HG03280 (cell line): Measurements from ENCODE around the gene PPP1CB.
"Not testable (repeated sequence)": the region's sequence is repeated elsewhere in the genome, so short reads cannot be mapped to it uniquely, and the experiment has no call there.

ENCODE experiments used
- ATAC-seq: cut with Tn5 transposase; IDR thresholded peaks from one replicate; pipeline ENCODE4 v1.9.1; 2021; ENCODE audit warnings: mild to moderate bottlenecking, moderate library complexity; ENCODE audit not compliant: unreplicated experiment

The PPP1CB gene

DNA sequence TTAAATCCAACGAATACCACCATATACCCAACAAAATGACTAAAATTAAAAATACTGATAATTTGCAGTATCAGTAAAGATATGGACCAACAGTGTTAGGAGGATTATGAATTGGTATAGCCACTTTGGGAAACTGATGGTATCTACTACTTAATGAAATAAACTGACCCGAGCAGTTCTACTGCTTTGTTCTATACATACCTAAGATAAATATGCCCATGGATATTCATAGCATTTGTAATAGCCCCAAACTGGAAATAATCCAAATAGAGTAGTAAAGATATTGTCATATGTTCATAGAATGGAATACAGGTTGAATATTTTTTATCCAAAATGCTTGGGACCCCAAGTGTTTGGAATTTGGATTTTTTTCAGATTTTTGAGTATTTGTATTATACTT lies 20.7 kb downstream of the PPP1CB start:
- no peak for ATAC-seq

- ATAC-seq, result no peak
Observed at GRCh38 chr2:28776471-28776870, 24.8 kb downstream of the PPP1CB start.

DNA sequence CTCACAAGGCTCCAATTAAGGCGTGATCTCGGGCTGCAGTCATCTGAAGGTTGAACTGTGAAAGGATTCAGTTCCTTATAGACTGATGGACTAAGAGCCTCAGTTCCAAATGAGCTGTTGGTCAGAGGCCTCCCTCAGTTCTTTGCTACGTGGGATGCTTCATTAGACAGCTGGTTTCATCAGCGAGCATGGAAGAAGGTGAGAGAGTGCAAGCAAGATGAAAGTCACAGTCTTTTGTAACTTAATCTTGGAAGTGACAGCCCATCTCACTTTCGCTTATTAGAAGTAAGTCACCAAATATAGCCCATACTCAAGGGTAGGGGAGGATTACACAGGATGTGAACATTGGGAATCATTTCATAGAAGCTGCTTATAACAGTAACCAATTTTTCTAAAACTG lies 26.8 kb downstream of the PPP1CB start:
- no peak for ATAC-seq

GRCh38 chr2:28779001-28779400 lies 27.4 kb downstream of the PPP1CB start:
- ATAC-seq, result no peak

GRCh38 chr2:28780496-28780895 lies 28.9 kb downstream of the PPP1CB start:
- ATAC-seq, result no peak

GRCh38 chr2:28782423-28782822 lies 30.8 kb downstream of the PPP1CB start:
- no peak for ATAC-seq

GRCh38 chr2:28784570-28784969 lies 32.9 kb downstream of the PPP1CB start:
- not testable (repeated sequence) for ATAC-seq

- ATAC-seq, result no peak
Observed at GRCh38 chr2:28796620-28797019, 45.0 kb downstream of the PPP1CB start.

DNA sequence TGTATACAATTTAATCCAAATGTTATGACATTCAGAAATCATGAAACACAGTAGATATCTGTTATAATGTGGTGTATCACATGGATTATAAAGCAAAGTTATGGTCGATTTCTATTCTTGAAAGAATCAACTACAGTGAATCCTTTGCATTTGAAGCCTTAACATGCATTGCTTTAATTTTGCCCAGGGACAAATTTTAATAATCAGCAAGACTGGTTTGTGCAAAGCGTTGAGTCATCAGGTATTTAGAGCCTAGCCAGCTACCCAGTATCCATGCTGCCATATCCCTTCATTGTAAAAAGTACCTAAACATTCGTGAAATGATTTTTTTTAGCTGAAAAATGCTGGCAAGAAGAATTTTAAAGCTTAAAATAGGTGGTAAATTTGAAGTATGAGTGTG lies 50.1 kb downstream of the PPP1CB start:
- no peak for ATAC-seq

- no peak for ATAC-seq
Observed at GRCh38 chr2:28802975-28803429, 51.4 kb downstream of the PPP1CB start.

- no peak for ATAC-seq
Observed at GRCh38 chr2:28809927-28810326, 58.3 kb downstream of the PPP1CB start.

DNA sequence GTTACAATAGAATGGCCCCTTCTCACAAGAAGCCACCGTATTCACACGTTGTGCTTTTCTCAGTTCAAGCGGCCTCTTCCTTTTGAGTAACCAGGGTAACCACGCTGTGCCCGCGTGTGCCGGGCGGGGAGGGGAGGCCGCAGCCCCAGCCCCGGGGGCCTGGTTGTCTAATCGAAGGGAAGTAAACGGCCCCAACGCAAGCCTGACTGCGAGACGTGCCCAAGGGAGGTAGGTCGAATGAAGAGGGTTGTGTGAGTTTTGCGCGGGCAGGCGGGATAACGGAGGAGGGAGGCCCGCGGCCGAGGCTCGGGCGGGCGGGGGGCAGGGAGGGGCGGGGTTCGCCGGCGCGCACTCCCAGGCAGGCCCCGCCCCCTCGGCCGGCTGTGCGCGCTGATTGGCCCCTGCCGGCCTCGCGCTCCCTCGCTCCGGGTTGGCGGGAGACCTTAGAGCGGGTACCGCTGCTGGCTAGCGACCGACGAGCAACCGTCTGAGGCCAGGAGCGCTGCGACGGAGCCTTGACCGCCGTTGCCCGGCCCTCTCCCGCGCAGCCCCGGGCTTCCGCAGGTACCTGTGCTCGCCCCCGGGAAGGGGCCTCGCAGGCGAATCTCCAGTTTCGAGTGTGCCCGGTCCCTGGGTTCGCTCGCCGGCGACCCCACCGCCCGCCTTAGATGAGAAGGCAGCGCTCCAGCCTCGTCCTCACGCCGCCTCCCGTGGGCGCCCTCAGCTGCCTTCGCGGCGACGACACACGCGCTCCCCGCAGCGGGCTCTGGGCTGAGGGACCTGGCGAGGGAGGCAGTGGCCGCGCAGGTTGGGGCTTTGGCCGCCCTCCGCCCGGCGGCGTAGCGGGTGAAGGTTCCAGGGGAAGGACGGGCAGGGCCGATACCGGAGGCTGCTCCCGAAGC lies 59.0 kb downstream of the PPP1CB start, which contains the start of gene SPDYA:
TSS of gene SPDYA (plus strand) at position 451 of the 902 bp plus-strand sequence. CDS start 5,181 bp downstream, outside the sequence.
- ATAC-seq, result peak; percentile 69

DNA sequence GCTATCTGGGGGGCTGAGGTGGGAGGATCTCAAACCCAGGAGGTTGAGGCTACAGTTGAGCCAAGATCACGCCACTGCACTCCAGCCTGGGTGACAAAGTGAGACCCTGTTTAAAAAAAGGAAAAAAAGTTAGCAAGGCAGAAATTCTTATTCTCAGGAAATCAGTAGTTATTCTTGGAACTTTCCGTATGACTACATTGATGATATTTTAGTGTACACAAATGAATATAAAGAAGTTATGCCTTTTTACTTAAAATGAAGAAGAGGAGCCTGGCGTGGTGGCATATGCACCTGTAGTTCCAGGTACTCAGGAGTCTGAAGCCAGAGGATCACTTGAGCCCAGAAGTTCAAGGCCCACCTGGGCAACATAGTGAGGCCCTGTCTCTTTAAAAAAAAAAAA lies 66.4 kb downstream of the PPP1CB start:
- ATAC-seq, result no peak

DNA sequence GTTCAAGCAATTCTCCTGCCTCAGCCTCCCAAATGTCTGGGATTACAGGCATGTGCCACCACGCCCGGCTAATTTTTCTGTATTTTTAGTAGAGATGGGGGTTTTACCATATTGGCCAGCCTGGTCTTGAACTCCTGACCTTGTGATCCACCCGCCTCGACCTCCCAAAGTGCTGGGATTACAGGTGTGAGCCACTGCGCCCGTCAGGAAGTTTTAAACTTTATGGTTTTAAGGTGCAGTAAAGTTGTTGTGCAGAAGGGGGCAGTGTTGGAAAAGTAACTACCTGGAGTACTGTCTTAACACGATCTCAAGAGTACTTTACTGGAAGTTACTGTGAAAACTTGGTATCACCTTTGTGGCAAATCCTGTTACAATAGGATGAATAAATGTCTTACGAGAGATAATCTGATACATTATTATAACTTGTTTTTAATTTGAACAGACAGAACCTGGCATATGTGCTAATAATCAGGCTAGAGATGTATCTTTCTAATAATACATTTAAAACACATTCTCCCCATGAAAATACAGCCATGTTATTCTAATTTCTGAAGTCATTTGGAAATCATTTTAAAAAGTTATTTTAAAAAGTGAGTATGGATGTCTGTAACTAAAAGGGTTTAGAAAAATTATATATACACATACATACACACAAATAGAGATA lies 69.8 kb downstream of the PPP1CB start:
- ATAC-seq, result no peak

DNA sequence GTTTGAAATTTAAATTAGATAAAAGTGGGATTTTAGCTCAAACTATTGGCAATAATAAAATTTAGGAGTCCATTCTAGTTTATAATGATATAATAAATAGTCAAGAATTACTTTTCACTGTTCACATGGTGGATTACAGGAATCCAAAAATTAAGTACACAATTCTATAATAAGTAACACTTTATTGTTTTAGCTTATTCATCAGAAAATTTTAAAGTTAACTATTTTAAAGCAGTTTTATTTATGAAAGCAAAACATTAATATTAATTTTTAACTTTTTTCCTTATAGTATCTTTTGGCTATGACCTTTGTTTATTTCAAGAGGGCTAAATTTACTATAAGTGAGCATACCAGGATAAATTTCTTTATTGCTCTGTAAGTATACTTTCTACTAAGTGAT lies 70.4 kb downstream of the PPP1CB start:
- ATAC-seq, result no peak

- ATAC-seq, result no peak
Observed at GRCh38 chr2:28824207-28824606, 72.6 kb downstream of the PPP1CB start.

DNA sequence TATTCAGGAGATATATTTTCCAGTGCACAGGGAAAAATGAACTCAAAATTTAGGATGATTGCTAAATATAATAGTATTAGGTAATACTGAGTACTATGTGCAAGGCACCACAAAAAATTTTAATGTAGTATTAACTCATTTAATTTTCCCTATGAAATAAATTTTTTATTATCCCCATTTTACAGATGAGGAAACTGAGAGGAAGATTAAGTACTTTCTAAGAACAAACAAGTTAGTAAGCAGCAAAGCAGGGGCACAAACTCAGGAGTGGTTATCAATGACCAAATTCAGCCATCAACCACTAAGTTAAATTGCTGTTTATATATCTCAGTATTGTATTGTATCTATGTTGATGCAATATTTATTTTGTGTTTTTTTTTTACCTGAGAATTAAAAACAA lies 73.2 kb downstream of the PPP1CB start:
- ATAC-seq, result no peak

- ATAC-seq, result no peak
Observed at GRCh38 chr2:28828382-28828781, 76.8 kb downstream of the PPP1CB start.

GRCh38 chr2:28833740-28834470 lies 82.3 kb downstream of the PPP1CB start:
- ATAC-seq, result no peak

DNA sequence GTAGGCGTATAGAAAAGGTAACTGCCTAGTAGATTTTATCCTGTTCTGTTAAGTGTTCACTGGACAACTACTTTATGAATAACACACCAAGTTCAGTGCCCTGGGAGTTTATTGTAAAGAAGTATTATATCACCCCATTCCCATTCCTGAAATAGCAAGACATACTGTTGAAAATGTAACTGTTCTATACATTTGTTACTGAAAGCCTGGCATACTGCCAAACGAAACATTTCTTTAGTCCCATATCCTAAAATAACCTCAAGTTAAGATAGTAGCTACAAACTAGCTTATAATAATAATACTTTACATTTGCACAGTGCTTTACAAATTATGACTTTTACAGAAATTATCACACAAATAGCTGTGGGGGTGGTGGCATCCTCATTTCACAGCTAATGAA lies 84.2 kb downstream of the PPP1CB start:
- ATAC-seq, result no peak

- ATAC-seq, result no peak
Observed at GRCh38 chr2:28838971-28839370, 87.3 kb downstream of the PPP1CB start.
